HL-60 (cell line): Measurements from ENCODE around the gene NUDT22.

Experiments used
- DNase-seq, 2 experiments: peaks; one replicate each; pipeline ENCODE4 v3.0.0-alpha.2; 2010 to 2020; ENCODE audit warnings: low read depth in 1 of 2, low spot score in 1 of 2
- H3K27ac ChIP-seq: fragments of 250-450 bp; sonication (Bioruptor Pico); replicated peaks from 2 replicates; pipeline ENCODE4 v1.5.1; 2020; ENCODE audit warnings: mild to moderate bottlenecking, moderate library complexity
- H3K27me3 ChIP-seq: fragments of 250-450 bp; sonication (Bioruptor Pico); 2 replicates; pipeline ENCODE4 v1.5.1; 2021; ENCODE audit warnings: mild to moderate bottlenecking, moderate library complexity; ENCODE audit not compliant: insufficient read depth, poor library complexity, severe bottlenecking
- H3K4me3 ChIP-seq: replicated peaks from 2 replicates; pipeline ENCODE4 v1.5.1; 2011; ENCODE audit warnings: mild to moderate bottlenecking, control low read depth, low read length; ENCODE audit not compliant: insufficient read depth
- CTCF ChIP-seq: IDR thresholded peaks from one replicate; pipeline ENCODE4 v1.5.1; 2011; ENCODE audit warnings: low read length, control low read depth, inconsistent platforms; ENCODE audit not compliant: insufficient read depth
- GABPA ChIP-seq: IDR thresholded peaks from 2 replicates; pipeline ENCODE4 v1.6.1; 2012; ENCODE audit warnings: low read depth
- POLR2AphosphoS5 ChIP-seq: IDR thresholded peaks from 2 replicates; pipeline ENCODE4 v1.6.1; 2012; ENCODE audit warnings: low read depth
- REST ChIP-seq: IDR thresholded peaks from 2 replicates; pipeline ENCODE4 v1.6.1; 2012; ENCODE audit warnings: low read depth; ENCODE audit not compliant: insufficient replicate concordance
- SPI1 ChIP-seq: IDR thresholded peaks from 2 replicates; pipeline ENCODE4 v1.6.1; 2012; ENCODE audit warnings: low read depth, mild to moderate bottlenecking, borderline replicate concordance

NUDT22 gene

DNA sequence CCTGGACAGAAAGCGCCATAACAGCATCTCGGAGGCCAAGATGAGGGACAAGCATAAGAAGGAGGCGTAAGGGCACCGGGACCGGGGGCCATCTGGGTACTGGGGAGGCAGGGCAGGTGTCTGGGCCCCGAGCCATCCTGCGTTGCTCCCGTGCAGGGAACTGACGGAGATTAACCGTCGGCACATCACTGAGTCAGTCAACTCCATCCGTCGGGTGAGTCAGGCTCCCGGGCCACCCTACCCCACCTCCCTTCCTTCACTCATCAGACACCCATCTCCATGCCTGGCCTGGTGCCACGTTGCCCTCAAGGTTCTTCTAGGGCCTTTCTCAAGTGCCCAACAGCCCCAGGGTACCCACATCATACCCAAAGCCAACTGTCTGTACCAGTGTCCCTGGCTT is 40.3 kb downstream of the NUDT22 start:
- DNase-seq, result no peak
- TF ChIP-seq SPI1 (no peak), POLR2AphosphoS5 (no peak), GABPA (no peak), CTCF (no peak), REST (no peak)
- Histone ChIP-seq H3K27ac (no peak overlapping the region), H3K27me3 (no peaks in the 10 kb centered on the region), H3K4me3 (no peak overlapping the region)

DNA sequence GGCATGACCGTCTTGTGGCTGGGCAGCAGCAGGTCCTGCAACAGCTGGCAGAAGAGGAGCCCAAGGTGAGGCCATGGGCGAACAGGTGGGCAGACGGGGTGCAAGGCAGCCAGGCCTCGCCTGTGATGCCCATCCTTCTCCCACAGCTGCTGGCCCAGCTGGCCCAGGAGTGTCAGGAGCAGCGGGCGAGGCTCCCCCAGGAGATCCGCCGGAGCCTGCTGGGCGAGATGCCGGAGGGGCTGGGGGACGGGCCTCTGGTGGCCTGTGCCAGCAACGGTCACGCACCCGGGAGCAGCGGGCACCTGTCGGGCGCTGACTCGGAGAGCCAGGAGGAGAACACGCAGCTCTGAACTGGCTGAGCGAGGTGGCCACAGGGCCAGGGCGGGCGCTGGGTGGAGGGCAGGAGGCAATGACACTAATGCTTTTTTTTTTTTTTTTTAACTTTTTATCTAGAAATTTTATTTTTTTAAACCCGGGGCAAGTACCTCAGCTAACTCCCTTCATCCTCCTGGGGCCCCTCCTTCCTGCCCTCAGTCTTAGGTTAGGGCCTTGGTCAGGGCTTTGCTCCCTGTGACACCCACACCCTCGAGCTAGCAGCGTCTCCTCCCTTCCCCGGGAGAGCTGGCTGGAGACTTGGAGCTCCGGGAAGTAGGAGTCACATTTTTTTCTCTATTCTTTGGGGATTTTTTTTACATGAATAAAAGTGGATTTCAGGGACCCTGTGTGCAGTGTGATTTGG is 41.3 kb downstream of the NUDT22 start:
- Histone ChIP-seq H3K27ac (peak overlapping the region; percentile 91), H3K27me3 (no peaks in the 10 kb centered on the region), H3K4me3 (no peak overlapping the region)
- no peak for DNase-seq
- no peak for TF ChIP-seq GABPA
- no peak for TF ChIP-seq SPI1
- TF ChIP-seq POLR2AphosphoS5, result no peak
- TF ChIP-seq CTCF, result no peak
- no peak for TF ChIP-seq REST

GRCh38 chr11:64268025-64268892 is 42.2 kb downstream of the NUDT22 start:
- Histone ChIP-seq H3K27me3 (no peaks in the 10 kb centered on the region), H3K27ac (peak overlapping the region; percentile 91), H3K4me3 (peak overlapping the region; percentile 61)
- peak in 1 of 2 experiments; percentile 57 for DNase-seq
- TF ChIP-seq GABPA (no peak), SPI1 (peak; percentile 8; the same call in 1 of the 2 replicates), POLR2AphosphoS5 (peak; percentile 37), REST (peak; percentile 30), CTCF (no peak)
